ENCODE results near the gene C8B.

Gene C8B

GRCh38 chr1:56940039-56940438 is 25.8 kb downstream of the C8B start:
- ChIA-PET CTCF (no interaction called here), POLR2A (no interaction called here)
- no peak for TF ChIP-seq CTCF (IDR thresholded peaks at IDR 0.05; ENCODE audit: control extremely low read depth, extremely low read depth, low read depth, missing control alignments)
- no peak for DNase-seq (ENCODE audit: extremely low spot score)

- CTCF ChIA-PET, result no interaction called here
- no peak for DNase-seq (ENCODE audit: extremely low spot score)
Measured at GRCh38 chr1:56939209-56939608, 26.6 kb downstream of the C8B start.

GRCh38 chr1:56938646-56939045 is 27.2 kb downstream of the C8B start:
- no peak for DNase-seq (ENCODE audit: extremely low spot score)
- POLR2A ChIA-PET, result no interaction called here
- CTCF ChIA-PET, result interaction anchor here (0.9 kb wide), 1 partner anchor 10 kb away, joined by 5 read pairs; no protein-coding TSS in a partner anchor

More at GRCh38 chr1:56939209-56939608, 26.6 kb downstream of the C8B start:
- POLR2A ChIA-PET, result no interaction called here
- TF ChIP-seq CTCF (IDR thresholded peaks at IDR 0.05; ENCODE audit: control extremely low read depth, extremely low read depth, low read depth, missing control alignments), result no peak

GRCh38 chr1:56934430-56935060 is 31.3 kb downstream of the C8B start:
- ChIA-PET CTCF (no interaction called here), POLR2A (no interaction called here)
- no peak for TF ChIP-seq CTCF (IDR thresholded peaks at IDR 0.05; ENCODE audit: control extremely low read depth, extremely low read depth, low read depth, missing control alignments)

More at GRCh38 chr1:56938646-56939045, 27.2 kb downstream of the C8B start:
- TF ChIP-seq CTCF (IDR thresholded peaks at IDR 0.05; ENCODE audit: control extremely low read depth, extremely low read depth, low read depth, missing control alignments), result no peak

GRCh38 chr1:56933606-56934005 is 32.2 kb downstream of the C8B start:
- no peak for DNase-seq (ENCODE audit: extremely low spot score)
- CTCF ChIA-PET, result no interaction called here
- no peak for TF ChIP-seq CTCF (IDR thresholded peaks at IDR 0.05; ENCODE audit: control extremely low read depth, extremely low read depth, low read depth, missing control alignments)
- POLR2A ChIA-PET, result no interaction called here

More at GRCh38 chr1:56934430-56935060, 31.3 kb downstream of the C8B start:
- DNase-seq (ENCODE audit: extremely low spot score), result no peak

- ChIA-PET CTCF (no interaction called here), POLR2A (no interaction called here)
- no peak for DNase-seq (ENCODE audit: extremely low spot score)
- TF ChIP-seq CTCF (IDR thresholded peaks at IDR 0.05; ENCODE audit: control extremely low read depth, extremely low read depth, low read depth, missing control alignments), result no peak
Measured at GRCh38 chr1:56933161-56933560, 32.7 kb downstream of the C8B start.
